ENCODE data around the gene GNAZ.
"Not testable (repeated sequence)": the region's sequence is repeated elsewhere in the genome, so short reads cannot be mapped to it uniquely, and the experiment has no call there.

The GNAZ gene

DNA sequence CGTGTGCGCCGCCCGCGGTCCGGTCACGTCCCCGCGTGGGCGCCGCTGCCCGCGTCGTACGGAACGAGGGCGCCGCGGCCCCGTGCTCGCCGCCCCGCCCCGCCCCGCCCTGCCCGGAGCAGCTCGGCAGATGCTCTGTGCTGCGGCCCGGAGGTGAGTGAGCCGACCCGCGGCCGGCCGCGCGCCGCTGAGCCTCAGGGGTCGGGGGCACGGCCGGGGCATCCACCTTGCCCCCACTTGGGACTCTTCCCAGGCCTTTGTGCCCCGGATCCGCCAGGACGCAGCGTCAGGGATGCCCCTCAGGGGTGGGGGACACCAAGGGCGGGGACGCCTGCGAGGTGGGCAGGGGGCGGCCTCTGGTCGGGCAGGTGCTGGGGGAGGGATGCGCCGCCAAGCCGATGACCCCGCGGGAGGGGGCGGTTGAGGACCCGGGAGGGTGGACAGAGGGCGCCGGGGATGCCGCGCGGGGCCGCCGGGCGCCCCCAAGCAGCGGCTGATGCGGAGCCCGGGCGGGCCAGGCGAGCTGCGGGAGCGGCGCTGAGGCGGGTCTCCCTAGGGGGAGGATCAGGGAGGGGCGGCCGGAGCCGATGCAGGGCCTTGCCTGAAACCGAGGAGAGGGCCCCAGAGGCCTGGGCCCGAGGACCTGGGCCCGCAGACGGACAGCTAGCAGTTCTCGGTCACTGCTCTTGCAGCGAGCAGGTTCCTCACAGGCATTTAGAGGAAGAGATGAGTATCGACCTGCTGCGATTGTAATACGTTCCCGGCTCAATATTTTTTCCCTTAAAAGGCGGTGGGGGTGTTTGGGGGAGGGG is at the start of gene GNAZ:
Gene GNAZ (plus strand): TSS at position 102 of the 812 bp plus-strand sequence. CDS start 25,177 bp downstream, outside the sequence.
- peak; percentile 39 for DNase-seq (ENCODE audit: insufficient read length, low spot score)
- TF ChIP-seq, protein P1, sequence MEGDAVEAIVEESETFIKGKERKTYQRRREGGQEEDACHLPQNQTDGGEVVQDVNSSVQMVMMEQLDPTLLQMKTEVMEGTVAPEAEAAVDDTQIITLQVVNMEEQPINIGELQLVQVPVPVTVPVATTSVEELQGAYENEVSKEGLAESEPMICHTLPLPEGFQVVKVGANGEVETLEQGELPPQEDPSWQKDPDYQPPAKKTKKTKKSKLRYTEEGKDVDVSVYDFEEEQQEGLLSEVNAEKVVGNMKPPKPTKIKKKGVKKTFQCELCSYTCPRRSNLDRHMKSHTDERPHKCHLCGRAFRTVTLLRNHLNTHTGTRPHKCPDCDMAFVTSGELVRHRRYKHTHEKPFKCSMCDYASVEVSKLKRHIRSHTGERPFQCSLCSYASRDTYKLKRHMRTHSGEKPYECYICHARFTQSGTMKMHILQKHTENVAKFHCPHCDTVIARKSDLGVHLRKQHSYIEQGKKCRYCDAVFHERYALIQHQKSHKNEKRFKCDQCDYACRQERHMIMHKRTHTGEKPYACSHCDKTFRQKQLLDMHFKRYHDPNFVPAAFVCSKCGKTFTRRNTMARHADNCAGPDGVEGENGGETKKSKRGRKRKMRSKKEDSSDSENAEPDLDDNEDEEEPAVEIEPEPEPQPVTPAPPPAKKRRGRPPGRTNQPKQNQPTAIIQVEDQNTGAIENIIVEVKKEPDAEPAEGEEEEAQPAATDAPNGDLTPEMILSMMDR (IDR thresholded peaks at IDR 0.05; ENCODE audit: insufficient read depth, missing control alignments) = no peak
- no peak for FAIRE-seq

DNA sequence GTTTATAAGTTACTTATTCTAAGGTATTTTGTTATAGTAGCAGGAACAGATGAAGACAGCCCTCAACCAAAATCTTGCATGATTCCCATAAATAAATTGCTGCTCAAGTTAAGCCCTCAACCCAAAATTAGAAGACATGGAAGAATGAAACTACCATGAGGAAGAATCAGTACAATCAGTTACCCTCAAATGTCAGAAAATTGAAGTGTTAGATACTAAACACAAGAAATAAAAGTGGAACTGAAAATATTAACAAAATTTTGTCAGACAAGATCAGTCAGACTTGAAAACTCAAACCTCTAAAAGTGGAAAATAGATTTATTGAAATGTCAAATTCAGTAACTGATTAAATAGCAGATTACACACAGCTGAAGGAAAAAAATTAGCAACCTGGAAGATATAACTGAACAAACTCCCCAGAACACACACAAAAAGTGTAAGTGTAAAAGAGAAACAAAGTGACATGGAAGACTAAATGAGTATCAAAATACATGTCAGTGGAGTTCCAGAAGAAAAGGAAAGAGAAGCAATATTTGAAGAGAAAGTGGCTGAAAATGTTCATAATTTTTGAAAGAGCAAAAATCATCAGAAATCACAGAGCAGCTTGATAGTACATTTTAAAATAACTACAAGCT is 49.5 kb upstream of the GNAZ start:
- TF ChIP-seq, protein P1 (IDR thresholded peaks at IDR 0.05; ENCODE audit: insufficient read depth, missing control alignments) = no peak
- DNase-seq (ENCODE audit: insufficient read length, low spot score) = no peak
- FAIRE-seq = no peak

DNA sequence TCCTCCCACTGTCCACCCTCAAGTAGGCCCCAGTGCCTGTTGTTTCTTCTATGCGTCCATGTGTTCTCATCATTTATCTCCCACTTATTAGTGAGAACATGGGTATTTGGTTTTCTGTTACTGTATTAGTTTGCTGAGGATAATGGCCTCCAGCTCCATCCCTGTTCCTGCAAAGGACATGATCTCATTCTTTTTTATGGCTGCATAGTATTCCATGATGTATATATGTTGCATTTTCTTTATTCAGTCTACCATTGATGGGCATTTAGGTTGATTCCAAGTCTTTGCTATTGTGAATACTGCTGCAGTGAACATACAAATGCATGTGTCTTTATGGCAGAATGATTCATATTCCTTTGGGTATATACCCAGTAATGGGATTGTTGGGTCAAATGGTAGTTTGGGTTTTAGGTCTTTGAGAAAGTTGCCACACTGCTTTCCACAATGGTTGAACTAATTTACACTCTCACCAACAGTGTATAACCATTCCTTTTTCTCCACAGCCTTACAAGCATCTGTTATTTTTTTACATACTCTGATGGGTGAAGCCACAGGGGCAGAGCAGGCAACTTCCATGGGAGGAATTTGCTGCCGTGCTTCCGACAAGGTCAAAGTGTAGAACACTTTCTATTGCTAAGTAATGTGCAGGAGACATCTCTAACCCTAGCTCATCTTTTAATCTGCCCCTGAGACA is 48.5 kb upstream of the GNAZ start:
- not testable (repeated sequence) for FAIRE-seq; DNase-seq (ENCODE audit: insufficient read length, low spot score)

DNA sequence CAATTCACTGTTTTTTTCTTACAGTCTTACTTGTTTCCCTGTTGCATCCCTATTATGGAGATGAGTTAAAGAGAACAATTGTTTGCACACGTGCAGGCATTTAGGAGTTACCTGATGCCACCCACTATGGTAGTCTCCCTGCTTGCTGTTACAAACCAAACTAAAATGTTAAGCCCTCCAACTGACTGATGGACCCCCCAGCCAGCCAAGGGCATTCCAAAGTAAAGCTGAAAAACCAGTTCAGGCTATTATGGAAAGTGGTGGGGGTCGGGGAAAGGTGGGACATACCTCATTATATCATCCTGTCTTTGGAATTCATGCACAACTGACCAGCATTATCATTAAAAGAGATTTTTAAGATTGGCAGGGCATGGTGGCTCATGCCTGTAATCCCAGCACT is 47.0 kb upstream of the GNAZ start:
- no peak for DNase-seq (ENCODE audit: insufficient read length, low spot score)
- TF ChIP-seq, protein P1 (IDR thresholded peaks at IDR 0.05; ENCODE audit: insufficient read depth, missing control alignments) = no peak
- no peak for FAIRE-seq

DNA sequence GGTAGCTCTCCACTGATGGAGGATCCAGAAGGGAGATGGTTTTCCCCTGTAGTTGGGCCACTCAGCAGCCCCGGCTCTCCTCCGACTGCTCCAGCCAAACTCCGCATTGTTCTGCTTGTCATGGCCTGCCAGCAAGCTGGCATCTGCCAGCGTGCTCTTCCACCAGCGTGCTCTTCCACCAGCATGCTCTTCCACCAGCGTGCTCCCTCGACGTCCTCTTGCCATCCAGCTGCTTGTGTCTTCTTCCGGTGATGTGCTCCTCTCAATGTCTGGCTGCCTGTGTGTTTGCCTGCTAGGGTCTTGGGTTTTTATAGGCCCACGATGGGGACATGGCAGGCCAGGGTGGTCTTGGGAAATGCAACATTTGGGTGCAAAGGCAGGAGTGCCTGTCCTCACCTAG is 43.5 kb upstream of the GNAZ start:
- TF ChIP-seq, protein P1 (IDR thresholded peaks at IDR 0.05; ENCODE audit: insufficient read depth, missing control alignments) = no peak
- FAIRE-seq (no peak), DNase-seq (ENCODE audit: insufficient read length, low spot score) (no peak)

DNA sequence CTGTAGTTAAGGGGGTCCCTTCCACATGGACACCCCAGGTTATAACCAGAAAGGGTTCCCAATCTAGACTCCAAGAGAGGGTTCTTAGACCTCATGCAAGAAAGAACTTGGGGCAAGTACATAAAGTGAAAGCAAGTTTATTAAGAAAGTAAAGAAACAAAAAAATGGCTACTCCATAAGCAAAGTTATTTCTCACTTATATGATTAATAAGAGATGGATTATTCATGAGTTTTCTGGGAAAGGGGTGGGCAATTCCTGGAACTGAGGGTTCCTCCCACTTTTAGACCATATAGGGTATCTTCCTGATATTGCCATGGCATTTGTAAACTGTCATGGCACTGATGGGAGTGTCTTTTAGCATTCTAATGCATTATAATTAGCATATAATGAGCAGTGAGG is 42.5 kb upstream of the GNAZ start:
- not testable (repeated sequence) for FAIRE-seq; DNase-seq (ENCODE audit: insufficient read length, low spot score)

DNA sequence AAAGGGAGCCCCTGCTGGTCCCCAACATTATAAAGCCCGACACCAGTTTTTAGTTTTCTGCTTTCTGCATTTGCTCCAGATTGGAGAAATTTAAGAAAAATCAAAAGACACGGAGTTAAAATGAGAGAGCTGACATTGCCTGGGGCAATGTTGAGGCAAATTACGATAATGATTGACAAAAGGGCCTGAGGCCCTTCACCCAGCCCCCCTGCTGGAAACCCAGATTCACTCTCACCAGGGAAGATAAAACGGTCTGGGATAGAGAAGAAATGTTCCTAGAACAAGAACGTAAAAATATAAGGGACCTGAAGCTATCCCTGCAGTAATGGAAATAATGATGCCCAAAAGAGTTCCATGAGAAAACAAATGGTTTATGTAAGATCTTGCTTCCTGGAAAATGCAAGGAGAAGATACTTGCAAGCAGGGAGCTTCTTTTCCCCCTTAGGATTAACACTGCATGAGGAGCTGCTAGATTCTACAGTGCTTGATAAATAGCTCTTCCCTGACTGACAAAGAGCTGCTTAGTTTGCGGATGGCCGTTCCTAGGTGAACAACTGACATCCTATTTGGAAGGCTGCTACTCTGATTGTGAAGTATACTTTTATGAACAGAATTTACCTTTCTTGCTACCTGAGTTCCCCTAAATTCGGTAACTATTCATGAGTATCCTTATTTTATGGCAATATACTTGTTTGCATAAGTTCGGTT is 40.6 kb upstream of the GNAZ start:
- DNase-seq (ENCODE audit: insufficient read length, low spot score) (no peak), FAIRE-seq (no peak)
- TF ChIP-seq, protein P1 (IDR thresholded peaks at IDR 0.05; ENCODE audit: insufficient read depth, missing control alignments) = no peak
